T-helper 9 cell (primary cell): Measurements from ENCODE around the gene ZNF80.
"Not testable (repeated sequence)": the region's sequence is repeated elsewhere in the genome, so short reads cannot be mapped to it uniquely, and the experiment has no call there.

Experiments
- DNase-seq: peaks from one replicate; pipeline ENCODE4 v3.0.0-alpha.2; 2020
- total RNA-seq, 2 donors: gene quantifications; one replicate each; lab custom pipeline; 2026; lab: John Stamatoyannopoulos, UW

ZNF80 gene
- total RNA-seq: 0 to 1.4 reads per million in 2 donors

DNA sequence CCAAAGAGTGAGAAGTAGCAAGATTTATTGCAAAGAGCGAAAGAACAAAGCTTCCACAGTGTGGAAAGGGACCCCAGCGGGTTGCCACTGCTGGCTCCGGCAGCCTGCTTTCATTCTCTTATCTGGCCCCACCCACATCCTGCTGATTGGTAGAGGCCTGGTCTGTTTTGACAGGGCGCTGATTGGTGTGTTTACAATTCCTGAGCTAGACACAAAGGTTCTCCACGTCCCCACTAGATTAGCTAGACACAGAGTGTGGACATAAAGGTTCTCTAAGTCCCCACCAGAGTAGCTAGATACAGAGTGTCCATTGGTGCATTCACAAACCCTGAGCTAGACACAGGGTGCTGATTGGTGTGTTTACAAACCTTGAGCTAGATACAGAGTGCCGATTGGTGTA is at the start of gene ZNF80:
TSS of gene ZNF80 (minus strand) at position 101 of the 400 bp plus-strand sequence. CDS start 504 bp downstream, outside the sequence.
- DNase-seq: not testable (repeated sequence)

DNA sequence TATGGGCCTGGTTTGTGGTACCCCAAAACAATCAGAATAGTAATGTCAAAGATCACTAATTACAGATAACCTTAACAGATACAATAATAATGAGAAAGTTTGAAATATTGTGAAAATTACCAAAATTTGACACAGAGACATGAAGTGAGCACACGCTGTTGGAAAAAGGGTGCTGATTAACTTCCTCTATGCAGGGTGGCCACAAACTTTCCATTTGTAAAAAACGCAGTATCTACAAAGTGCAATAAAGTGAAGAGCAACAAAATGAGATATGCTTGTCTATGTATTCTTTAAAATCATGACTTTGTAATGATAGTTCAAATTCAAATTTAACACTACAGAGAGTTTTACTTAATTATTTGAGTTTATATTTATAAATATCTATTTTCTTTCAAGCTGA is 48.9 kb upstream of the ZNF80 start:
- no peak for DNase-seq

- DNase-seq: no peak
Measured at GRCh38 chr3:114285648-114286230, 48.4 kb upstream of the ZNF80 start.

DNA sequence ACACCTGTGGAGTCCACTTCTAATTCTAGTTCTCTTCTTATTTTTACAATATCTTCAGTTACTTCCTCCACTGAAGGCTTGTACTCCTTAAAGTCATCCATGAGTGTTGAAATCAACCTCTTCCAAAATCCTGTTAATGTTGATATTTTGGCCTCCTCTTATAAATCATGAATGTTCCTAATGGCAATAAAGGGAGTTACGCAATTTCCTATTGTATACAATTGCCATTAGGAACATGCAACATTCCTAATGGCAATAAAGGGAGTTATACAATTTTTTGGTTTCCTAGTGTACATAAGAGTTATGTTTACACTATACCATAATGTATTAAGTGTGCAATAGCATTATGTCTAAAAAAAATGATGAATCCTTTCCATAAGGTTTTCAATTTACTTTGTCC is 47.3 kb upstream of the ZNF80 start:
- DNase-seq: no peak

DNA sequence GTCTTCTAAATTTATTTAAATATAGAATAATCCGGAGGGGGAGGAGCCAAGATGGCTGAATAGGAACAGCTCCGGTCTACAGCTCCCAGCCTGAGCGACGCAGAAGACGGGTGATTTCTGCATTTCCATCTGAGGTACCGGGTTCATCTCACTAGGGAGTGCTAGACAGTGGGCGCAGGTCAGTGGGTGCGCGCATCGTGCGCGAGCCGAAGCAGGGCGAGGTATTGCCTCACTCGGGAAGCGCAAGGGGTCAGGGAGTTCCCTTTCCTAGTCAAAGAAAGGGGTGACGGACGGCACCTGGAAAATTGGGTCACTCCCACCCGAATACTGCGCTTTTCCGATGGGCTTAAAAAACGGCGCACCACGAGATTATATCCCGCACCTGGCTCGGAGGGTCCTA is 39.5 kb upstream of the ZNF80 start:
- DNase-seq: not testable (repeated sequence)

GRCh38 chr3:114274929-114275328 is 37.6 kb upstream of the ZNF80 start:
- no peak for DNase-seq

DNA sequence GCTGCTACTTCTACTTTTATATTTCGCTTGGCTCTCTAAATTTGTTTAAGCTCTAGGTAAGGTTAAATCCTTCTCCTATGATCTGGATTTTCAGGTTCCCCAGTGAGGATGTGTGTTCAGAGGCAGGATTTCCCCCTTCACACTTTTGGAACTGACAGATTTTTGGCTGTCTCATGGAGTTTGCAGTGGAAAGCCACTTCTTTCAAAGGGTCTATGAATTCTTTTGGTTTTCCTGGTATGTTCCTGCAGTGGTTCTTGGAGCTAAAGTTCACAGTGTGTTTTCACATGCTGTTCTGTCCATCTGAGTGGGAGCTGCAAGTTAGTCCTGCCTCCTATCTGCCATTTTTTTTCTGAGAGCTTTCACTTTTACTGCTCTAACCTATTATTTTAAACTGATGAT is 34.9 kb upstream of the ZNF80 start:
- DNase-seq: no peak

GRCh38 chr3:114270019-114270418 is 32.6 kb upstream of the ZNF80 start:
- no peak for DNase-seq

DNA sequence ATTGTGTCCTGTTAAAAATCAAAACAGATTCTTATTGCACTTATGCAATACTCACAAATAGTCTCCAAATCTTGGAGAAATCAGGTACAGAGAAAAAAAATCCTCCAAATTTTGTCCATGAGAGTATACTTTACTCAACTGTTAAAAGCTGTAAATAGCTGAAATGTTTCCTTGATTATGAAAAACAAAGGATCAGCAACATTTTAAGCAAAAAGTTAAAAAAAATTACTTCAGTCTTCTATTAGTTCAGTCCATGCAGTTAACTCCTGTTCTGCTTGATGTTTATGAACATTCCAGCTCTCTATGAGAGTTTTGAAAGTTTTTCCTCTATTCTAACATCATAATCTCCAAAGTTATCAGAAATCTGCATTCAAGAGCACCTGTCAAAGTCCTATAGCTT is 22.8 kb upstream of the ZNF80 start:
- no peak for DNase-seq

DNA sequence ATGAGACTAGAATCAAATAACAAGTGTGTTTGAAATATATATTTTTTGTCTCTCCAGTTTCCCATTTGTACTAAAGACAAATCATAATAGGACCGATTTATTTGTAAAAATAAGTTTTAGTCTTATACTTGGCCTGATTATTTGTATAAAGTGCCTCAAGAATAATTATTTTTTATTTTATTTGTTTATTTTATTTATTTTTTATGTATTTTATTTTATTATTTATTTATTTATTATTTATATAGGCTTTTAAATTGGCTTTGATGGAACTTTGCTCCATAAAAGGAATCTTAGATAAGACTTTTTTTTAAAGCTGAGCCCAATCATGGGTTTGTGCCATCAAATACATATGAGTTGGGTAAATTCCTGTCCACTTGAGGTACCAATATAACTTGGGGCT is 22.2 kb upstream of the ZNF80 start:
- DNase-seq: no peak

DNA sequence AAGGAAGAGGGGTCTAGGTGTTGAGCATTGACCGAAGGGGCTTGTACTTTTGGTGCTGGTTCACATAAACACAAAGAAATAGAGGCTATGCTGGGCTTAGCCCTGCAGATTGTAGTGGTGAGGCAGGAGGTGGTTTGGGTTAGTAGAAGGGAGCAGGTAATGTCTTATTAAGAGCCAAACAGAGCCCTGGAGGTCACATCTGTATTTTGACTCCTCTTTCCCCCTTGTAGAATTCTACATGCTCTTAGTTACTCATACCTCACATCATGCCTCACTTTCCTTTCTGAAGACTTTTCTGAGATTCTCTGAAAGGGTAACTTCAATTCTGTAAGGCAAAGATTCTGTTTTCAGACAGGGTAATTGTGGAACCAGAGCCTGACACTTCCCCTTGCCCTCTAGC is 16.1 kb upstream of the ZNF80 start:
- DNase-seq: no peak

DNA sequence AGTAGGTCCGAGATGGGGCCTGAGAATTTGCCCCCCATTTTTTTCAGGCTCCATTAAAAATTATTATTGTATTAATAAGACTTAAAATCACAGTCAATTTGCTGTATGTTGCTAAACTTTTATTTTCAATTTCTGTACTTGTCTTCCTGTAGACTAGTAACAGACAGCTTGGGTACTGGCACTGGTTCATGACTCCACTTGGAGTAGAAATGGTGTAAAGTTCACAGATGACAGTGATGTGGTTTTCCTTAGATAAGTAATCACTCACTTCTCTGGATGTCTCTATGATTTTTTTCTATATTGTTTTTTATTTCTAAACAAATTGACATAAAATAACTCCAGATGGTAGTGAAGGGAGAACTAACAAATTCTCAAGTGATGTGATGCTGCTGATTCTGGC is 15.6 kb upstream of the ZNF80 start:
- DNase-seq: no peak

DNA sequence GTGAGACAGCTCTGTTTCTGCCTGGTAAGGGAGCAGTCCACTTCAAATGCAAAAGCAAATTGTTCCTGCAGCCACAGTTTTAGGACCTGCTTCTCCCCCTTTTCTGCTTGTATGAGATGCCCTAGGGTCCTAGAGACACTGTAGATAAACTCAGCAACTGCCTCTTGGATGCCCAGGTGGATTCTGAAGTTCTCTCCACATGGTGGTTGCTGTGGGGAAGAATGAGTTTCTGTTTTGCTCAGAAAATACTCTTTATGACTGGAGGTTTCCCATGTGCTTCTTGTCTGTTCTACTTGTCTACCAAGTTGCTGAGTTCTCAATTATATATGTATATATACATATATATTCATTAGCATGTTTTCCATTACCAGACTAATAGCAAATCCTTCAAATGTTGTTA is 5.6 kb upstream of the ZNF80 start:
- no peak for DNase-seq

DNA sequence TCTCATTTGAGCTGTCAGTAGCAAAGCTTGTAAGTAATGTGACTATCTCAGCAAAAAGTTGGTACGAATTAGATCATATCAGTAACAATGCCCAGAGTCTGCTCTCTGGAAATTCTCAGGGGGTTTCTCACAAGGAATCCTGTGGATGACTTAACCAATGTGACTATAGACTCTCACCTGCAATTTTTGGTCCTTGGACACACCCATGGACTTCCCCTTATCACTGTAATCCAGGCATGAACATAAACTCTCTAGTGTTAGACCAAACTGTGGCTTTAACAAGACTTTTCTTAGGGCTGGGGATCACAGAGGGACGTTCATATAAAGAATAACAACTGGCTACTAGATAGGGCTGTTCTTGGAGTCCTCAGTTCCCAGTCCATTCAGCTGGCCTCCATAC is 3.9 kb upstream of the ZNF80 start:
- DNase-seq: no peak

DNA sequence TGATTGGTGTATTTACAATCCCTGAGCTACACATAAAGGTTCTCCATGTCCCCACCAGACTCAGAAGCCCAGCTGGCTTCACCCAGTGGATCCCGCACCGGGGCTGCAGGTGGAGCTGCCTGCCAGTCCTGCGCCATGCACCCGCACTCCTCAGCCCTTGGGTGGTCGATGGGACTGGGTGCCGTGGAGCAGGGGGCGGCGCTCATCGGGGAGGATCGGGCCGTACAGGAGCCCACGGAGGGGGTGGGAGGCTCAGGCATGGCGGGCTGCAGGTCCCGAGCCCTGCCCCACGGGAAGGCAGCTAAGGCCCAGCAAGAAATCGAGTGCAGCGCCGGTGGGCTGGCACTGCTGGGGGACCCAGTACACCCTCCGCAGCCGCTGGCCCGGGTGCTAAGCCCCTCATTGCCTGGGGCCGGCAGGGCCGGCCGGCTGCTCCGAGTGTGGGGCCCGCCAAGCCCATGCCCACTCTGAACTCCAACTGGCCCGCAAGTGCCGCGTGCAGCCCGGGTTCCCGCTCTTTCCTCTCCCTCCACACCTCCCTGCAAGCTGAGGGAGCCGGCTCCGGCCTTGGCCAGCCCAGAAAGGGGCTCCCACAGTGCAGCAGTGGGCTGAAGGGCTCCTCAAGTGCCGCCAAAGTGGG is 888 bp upstream of the ZNF80 start:
- DNase-seq: not testable (repeated sequence)

- DNase-seq: no peak
Measured at GRCh38 chr3:114235431-114235830, 1.9 kb downstream of the ZNF80 start.

- DNase-seq: no peak
Measured at GRCh38 chr3:114234745-114235144, 2.6 kb downstream of the ZNF80 start.

DNA sequence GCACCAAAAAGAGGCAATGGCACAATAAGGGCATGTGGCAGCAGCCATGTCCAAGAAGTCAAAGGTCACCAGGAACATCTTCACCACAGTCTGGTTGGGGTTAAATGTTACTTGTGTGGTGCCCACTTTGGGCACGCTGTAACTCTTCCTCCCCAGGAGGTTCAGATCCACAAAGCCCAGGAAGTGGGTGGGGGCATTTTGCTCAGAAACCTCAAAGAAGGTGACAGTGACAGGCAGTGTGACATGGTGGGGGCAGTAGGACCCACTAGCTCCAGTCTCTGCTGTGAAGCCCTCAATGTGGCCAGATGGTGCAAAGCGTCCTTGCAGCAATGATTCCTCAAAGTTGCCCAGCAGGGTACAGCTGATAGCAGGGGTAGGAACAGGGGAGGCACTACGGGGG is 5.8 kb downstream of the ZNF80 start:
- no peak for DNase-seq

DNA sequence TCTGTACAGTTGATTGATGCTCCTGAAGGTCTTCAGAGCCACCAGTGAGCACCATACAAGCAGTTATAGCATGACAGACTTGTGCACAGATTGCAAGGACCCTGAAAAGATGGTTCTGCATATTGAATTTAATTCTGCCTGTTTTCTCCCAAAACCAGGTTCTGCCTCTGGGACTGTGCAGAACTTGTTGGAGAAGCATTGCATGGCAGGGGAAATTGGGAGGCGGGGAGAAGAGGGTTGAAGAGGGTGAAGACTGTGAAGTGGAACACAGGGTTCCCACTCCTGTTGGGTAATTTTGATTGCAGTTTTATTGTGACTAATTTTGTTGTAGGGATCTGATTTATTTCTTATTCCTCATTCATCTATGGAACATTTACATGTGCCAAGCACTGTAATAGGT is 10.3 kb downstream of the ZNF80 start:
- no peak for DNase-seq

- DNase-seq: no peak
Measured at GRCh38 chr3:114226313-114226712, 11.1 kb downstream of the ZNF80 start.

DNA sequence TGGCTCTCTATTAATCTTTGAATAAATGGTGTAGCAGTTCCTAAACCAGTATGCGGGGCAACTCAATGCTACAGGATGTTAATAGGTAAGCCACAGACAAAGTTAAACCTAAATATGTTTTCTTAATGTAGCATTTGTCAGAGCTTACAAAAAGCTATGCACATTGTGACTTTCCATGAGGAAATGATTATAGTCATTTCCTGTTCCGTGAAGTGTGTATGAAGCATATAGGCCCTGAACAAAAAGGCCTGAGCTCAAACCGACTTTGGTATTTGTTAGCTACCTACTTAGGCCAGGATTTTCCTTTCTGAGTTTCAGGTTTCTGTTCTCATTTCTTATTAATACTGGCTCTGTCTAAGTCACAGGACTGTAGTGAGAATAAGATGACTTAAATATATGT is 14.2 kb downstream of the ZNF80 start:
- no peak for DNase-seq

DNA sequence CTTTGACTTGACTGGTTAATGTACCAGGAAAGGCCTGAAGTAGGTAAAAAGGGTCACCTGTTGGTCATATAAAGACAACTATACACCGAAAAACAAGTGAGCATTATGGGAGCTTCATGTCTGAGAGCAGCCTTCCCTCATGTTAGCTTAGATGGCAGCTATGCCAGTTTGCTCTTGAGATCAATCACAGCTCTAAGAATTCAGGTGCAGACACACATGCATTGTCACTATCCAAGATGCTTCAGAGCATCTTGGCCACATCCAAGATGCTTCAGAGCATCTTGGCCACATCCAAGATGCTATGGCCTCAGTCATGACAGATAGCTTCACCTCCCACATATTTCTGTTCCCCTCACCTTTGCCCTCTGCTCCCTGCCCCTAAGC is 15.5 kb downstream of the ZNF80 start:
- DNase-seq: no peak

DNA sequence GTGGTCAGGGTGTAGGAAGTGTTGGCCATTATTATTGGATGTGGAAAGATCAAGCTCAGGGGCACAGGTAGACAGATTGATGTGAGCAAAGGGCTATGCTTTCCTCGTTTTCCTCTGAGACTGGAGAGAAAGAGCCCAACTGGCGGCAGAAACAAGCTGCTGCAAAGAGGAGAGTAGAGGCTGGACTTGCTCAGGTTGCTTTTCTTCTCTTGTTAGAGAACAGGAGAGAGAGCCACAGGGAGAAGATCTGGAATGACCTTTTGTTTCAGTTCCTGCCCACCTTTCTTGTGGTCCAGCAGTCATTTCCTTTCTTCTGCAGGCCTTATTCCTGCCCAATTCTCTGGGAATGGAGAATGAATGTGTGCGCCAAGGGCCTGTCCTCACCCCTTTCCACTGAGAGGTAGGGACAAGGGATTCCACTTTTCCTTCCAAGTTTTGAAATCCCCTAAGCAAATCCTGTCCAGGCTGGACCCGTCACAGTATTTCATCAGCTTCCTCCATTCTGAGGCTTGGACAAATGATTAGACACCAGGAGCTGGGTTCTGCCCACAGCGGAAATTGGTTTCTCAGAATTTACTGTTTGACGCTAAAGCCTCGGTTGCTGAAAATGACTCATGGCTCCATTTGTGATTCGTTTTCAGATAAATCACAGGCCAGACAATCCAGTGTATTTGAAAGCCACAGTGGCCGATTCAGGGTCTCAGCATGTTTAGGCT is 16.1 kb downstream of the ZNF80 start:
- peak; percentile 24 for DNase-seq

DNA sequence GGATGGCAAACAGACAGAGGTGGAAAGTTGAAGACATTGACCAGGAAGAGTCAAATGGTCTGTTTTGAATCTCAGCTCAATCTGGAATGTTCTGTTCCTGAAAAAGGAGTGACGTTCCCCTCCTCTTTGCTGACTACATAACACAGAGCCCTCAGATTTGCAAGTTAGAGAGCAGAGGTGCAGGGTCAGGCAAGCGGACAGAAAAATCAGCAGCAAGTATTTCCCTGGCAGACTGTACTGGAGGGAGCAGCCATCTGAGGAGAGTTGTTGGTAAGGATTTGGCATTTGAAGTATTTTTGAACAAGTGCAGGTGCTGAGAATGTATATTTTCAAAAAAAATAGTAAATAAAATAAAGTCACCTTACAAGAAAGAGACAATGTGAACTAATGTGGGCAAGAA is 17.6 kb downstream of the ZNF80 start:
- DNase-seq: no peak
